Ecto neural progenitor cell (in vitro differentiated cells): ENCODE measurements around the gene PSMB11.

ENCODE experiments used
- DNase-seq: peaks from one replicate; pipeline ENCODE4 v3.0.0-alpha.2; 2018; ENCODE audit warnings: low spot score

The PSMB11 gene

GRCh38 chr14:23015618-23016017, 26.4 kb upstream of the PSMB11 start:
- DNase-seq, result no peak

- DNase-seq, result no peak
Observed at GRCh38 chr14:23017091-23017490, 24.9 kb upstream of the PSMB11 start.

GRCh38 chr14:23018107-23018506, 23.9 kb upstream of the PSMB11 start:
- no peak for DNase-seq

- no peak for DNase-seq
Observed at GRCh38 chr14:23020143-23021128, 21.6 kb upstream of the PSMB11 start.

GRCh38 chr14:23021434-23021833, 20.6 kb upstream of the PSMB11 start:
- DNase-seq, result no peak

GRCh38 chr14:23021889-23022442, 20.0 kb upstream of the PSMB11 start:
- DNase-seq, result no peak

- no peak for DNase-seq
Observed at GRCh38 chr14:23023022-23023794, 18.8 kb upstream of the PSMB11 start.

- no peak for DNase-seq
Observed at GRCh38 chr14:23023795-23024152, 18.2 kb upstream of the PSMB11 start.

- DNase-seq, result no peak
Observed at GRCh38 chr14:23024612-23025075, 17.4 kb upstream of the PSMB11 start.

GRCh38 chr14:23025151-23025814, 16.7 kb upstream of the PSMB11 start:
- no peak for DNase-seq

GRCh38 chr14:23028799-23029198, 13.2 kb upstream of the PSMB11 start:
- DNase-seq, result no peak

GRCh38 chr14:23030936-23031335, 11.1 kb upstream of the PSMB11 start:
- no peak for DNase-seq

GRCh38 chr14:23033251-23033727, 8.7 kb upstream of the PSMB11 start:
- no peak for DNase-seq

- no peak for DNase-seq
Observed at GRCh38 chr14:23033801-23034497, 8.1 kb upstream of the PSMB11 start.

GRCh38 chr14:23034498-23035302, 7.3 kb upstream of the PSMB11 start, which contains the start of gene PSMB5:
PSMB5 (minus strand) TSS chr14:23034900; CDS start chr14:23034881, 19 bp downstream.
- DNase-seq, result peak; percentile 90

- DNase-seq, result no peak
Observed at GRCh38 chr14:23035303-23036144, 6.5 kb upstream of the PSMB11 start.

- DNase-seq, result no peak
Observed at GRCh38 chr14:23040100-23040499, 1.9 kb upstream of the PSMB11 start.

GRCh38 chr14:23041729-23042128, 283 bp upstream of the PSMB11 start:
- no peak for DNase-seq

GRCh38 chr14:23043145-23043544, 1.1 kb downstream of the PSMB11 start:
- no peak for DNase-seq
